GM10266 (cell line): ENCODE measurements around the gene ZNF341.

Source experiments
- DNase-seq: peaks from one replicate; pipeline ENCODE4 v3.0.0; 2012; ENCODE audit errors: extremely low spot score
- TF ChIP-seq, protein P1 (sequence below): IDR thresholded peaks from 2 replicates; pipeline ENCODE4 v1.5.1; 2012; ENCODE audit warnings: mild to moderate bottlenecking, low read depth; ENCODE audit not compliant: control insufficient read depth, insufficient read depth; ENCODE audit errors: missing control alignments

The ZNF341 gene

DNA sequence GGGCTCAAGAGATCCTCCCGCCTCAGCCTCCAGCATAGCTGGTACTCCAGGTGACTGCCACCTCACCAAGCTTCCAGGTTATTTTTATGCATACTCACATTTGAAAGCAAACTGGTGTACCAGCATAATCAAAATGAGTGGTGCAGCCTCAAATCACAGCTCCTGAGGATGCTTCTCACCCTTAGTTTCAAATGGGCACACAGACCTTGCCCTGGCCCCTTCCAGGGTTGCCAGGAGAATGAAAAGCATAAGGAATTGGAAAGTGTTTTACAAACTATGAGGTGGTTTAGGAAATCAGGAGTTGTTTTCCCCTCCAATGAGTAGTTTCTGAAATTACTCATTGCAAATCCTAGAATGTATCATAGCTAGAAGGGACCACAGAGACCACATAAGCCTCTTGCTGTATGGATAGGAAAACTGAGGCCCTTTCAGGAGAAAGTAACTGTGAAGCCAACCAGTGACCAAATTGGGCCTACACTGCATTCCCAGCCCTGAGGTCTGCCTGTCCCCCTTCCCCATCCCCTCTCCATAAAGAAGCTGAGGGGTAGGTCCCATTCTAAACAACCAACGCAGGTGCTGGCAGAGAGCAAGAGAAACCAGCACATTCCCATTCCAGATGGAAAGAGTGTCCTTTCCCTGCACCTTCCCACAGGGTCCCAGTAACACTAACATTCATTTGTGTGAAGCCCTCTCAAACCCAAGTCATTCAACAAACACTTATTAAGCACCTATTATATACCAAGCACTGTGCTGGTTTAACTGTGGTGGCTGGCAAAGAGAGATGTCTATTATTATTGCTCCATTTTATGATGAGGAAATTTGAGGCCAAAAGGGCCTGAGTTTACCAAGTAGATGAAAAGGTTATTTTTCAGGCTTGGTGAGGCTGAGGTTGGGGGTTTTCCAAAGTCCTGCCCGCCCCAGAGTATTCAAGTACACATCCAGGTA, 43.5 kb upstream of the ZNF341 start:
- TF ChIP-seq, protein P1, sequence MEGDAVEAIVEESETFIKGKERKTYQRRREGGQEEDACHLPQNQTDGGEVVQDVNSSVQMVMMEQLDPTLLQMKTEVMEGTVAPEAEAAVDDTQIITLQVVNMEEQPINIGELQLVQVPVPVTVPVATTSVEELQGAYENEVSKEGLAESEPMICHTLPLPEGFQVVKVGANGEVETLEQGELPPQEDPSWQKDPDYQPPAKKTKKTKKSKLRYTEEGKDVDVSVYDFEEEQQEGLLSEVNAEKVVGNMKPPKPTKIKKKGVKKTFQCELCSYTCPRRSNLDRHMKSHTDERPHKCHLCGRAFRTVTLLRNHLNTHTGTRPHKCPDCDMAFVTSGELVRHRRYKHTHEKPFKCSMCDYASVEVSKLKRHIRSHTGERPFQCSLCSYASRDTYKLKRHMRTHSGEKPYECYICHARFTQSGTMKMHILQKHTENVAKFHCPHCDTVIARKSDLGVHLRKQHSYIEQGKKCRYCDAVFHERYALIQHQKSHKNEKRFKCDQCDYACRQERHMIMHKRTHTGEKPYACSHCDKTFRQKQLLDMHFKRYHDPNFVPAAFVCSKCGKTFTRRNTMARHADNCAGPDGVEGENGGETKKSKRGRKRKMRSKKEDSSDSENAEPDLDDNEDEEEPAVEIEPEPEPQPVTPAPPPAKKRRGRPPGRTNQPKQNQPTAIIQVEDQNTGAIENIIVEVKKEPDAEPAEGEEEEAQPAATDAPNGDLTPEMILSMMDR, result no peak
- no peak for DNase-seq

DNA sequence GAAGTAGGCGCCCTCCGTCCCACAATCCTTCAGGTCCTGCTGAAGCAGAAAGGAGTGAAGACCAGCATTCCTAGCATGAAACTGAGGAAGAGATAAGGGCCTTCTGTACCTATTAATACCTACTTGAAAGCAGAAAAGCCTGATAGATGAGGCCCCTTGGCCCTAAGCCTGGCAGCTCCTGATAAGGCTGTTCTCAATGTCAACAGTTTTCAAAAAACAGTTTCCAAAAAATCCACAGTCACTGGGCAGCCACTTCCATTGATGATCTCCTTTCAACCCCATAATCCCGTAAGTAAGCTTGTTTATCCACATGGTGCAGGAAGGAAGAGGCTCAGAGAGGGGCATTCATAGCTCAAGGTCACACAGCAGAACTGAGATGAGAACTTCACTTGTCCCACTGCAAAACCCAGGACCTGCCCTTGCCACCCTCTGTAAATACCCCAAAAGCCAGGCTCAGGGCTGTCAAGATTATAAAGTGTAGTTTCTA, 42.8 kb upstream of the ZNF341 start:
- TF ChIP-seq, protein P1, result no peak
- no peak for DNase-seq

DNA sequence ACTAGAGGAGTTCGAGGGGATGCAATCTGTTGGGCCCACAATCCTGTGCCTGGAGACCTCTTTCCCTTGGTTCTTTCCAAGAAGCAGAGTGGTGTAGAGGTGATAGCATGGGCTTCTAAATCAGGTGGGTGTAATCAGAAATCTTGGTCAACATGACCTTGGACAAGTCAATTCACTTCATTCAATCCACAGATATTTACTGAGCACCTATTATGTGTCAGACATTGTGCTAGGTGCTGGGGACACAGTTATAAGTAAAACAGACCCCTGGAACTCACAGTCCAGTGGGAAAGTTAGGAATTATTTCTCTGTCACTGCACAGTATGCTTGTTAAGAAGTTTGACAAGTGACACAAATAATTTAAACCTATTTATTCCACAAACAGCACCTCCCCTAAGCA, 42.3 kb upstream of the ZNF341 start:
- TF ChIP-seq, protein P1, result no peak
- no peak for DNase-seq

DNA sequence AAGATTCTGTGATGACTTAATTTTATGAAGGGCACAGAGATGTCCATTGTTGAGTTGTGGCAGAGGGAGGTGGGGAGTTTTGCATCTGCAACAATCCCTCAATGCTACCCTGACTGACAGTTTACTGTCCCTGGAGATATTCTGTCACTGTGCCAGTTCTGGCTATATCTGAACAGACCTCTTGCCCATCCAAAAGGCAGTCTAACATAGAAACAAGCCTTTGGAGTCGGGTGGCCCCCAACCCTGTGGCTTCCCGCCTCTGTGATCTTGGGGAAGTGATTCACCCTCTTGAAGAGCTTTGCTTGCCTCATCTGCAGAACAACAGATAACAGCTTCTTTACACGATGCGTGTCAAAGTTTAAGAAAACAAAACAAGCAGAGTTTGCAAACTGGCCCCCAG, 41.8 kb upstream of the ZNF341 start:
- DNase-seq, result no peak

DNA sequence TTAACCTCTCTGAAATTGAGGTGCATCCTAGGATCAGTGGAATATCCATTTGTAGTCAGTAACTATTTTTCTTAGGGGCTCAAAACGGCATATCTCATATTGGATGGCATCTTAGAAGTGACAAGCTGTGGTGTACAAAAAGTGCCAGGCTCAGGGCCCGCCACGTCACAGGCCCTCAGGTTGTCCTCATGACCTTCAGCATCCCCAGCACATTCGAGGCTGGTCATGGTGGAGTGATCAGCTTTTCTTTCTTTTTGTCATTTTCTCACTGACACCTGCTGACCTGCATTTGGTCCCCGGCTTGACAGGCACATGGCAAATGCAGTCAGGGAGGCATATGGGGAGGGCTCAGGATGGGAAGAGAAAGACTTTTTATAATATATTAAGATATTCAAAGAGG, 38.5 kb upstream of the ZNF341 start:
- DNase-seq, result no peak
- TF ChIP-seq, protein P1, result no peak

More for the DNA sequence above, 41.8 kb upstream of the ZNF341 start:
- TF ChIP-seq, protein P1, result no peak

DNA sequence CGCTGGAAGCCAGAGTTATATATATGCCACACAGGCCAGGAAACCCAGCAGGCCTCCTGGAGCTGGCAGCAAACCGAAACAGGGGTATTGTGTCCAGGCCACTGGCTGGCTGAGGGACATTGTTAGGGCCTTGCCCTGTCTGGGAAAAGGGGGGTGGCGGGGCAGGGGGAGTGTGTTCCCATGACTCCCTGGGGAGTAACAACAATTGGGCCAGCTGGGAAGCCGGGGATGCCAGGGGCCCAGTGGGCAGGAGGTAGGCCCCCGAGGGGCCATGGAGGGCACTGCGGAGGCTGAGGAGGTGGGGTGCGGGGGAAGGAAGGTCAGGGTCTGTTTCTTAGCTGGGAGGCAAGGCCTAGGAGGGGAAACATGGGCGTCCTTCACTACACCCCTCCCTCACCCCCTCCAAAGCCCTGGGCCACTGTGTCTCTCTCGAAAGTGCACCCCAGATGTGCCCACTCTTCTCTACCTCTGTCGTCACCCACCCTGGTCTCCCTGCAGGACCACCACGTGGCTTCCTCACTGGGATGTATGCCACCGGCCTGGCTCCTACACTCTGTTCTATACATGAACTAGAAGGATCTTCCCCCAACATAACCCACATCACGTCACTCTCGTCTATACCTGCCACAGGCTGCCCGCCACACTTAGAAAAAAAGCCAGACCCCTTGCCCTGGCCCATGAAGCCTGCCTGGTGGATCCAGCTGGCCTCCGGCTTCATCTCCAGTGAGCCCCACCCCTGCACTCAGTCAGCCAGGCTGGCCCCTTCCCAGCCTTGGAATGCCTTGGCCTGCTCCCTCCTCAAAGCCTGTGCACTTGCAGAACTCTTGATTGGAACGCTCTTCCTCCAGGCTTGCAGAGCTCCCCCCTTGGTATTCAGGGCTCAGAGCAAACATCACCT, 37.8 kb upstream of the ZNF341 start:
- TF ChIP-seq, protein P1, result no peak
- DNase-seq, result no peak
